CD4-positive, alpha-beta T cell treated with Interleukin-15 for 1 hour (primary cell): ENCODE data around the gene C17orf107.

Experiments
- DNase-seq: peaks from one replicate; pipeline ENCODE4 v3.0.0-alpha.2; 2020

C17orf107 gene

GRCh38 chr17:4877089-4877488, 22.2 kb upstream of the C17orf107 start:
- DNase-seq, result no peak

GRCh38 chr17:4879601-4880000, 19.7 kb upstream of the C17orf107 start:
- DNase-seq, result no peak

GRCh38 chr17:4880857-4881256, 18.5 kb upstream of the C17orf107 start:
- DNase-seq, result no peak

- DNase-seq, result peak; percentile 61
Measured at GRCh38 chr17:4881761-4882555, 17.4 kb upstream of the C17orf107 start.

- no peak for DNase-seq
Measured at GRCh38 chr17:4884489-4884888, 14.8 kb upstream of the C17orf107 start.

- DNase-seq, result no peak
Measured at GRCh38 chr17:4886830-4887229, 12.5 kb upstream of the C17orf107 start.

- DNase-seq, result no peak
Measured at GRCh38 chr17:4887581-4887980, 11.8 kb upstream of the C17orf107 start.

- no peak for DNase-seq
Measured at GRCh38 chr17:4891411-4892410, 7.6 kb upstream of the C17orf107 start.

- no peak for DNase-seq
Measured at GRCh38 chr17:4892499-4893221, 6.7 kb upstream of the C17orf107 start.

GRCh38 chr17:4893272-4893671, 6.1 kb upstream of the C17orf107 start:
- no peak for DNase-seq

- DNase-seq, result no peak
Measured at GRCh38 chr17:4893721-4894560, 5.4 kb upstream of the C17orf107 start.

- no peak for DNase-seq
Measured at GRCh38 chr17:4895121-4895520, 4.2 kb upstream of the C17orf107 start.

- no peak for DNase-seq
Measured at GRCh38 chr17:4895657-4896331, 3.5 kb upstream of the C17orf107 start.

GRCh38 chr17:4896332-4897197, 2.8 kb upstream of the C17orf107 start:
- no peak for DNase-seq

- DNase-seq, result no peak
Measured at GRCh38 chr17:4897198-4897687, 2.1 kb upstream of the C17orf107 start.

- no peak for DNase-seq
Measured at GRCh38 chr17:4897785-4898184, 1.6 kb upstream of the C17orf107 start.

GRCh38 chr17:4898351-4898750, 985 bp upstream of the C17orf107 start:
- DNase-seq, result no peak

- DNase-seq, result no peak
Measured at GRCh38 chr17:4898927-4899326, 409 bp upstream of the C17orf107 start.

- DNase-seq, result peak; percentile 90
Measured at GRCh38 chr17:4900231-4901107, 1.1 kb downstream of the C17orf107 start.
